ENCODE results near the gene RSPO4.

- TF ChIP-seq CTCF (optimal IDR thresholded peaks at IDR 0.05 in 1 of 3, IDR thresholded peaks at IDR 0.05 in 1 of 3, conservative IDR thresholded peaks at IDR 0.05 in 1 of 3; ENCODE audit: extremely low read depth in 1 of 3, insufficient read depth in 2 of 3, low read length in 3 of 3) = no peak
- no peak for TF ChIP-seq EZH2 (IDR thresholded peaks at IDR 0.05; ENCODE audit: low read length)
Observed at GRCh38 chr20:1019344-1019743, 17.2 kb upstream of the RSPO4 start.

Data from keratinocyte (primary cell).